ENCODE data around the gene AIDA.
A peak's percentile ranks its signal among the peaks of the same experiment; 100 is the strongest.
"Not testable (repeated sequence)": the region's sequence is repeated elsewhere in the genome, so short reads cannot be mapped to it uniquely, and the experiment has no call there.

Gene AIDA, protein sequence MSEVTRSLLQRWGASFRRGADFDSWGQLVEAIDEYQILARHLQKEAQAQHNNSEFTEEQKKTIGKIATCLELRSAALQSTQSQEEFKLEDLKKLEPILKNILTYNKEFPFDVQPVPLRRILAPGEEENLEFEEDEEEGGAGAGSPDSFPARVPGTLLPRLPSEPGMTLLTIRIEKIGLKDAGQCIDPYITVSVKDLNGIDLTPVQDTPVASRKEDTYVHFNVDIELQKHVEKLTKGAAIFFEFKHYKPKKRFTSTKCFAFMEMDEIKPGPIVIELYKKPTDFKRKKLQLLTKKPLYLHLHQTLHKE

DNA sequence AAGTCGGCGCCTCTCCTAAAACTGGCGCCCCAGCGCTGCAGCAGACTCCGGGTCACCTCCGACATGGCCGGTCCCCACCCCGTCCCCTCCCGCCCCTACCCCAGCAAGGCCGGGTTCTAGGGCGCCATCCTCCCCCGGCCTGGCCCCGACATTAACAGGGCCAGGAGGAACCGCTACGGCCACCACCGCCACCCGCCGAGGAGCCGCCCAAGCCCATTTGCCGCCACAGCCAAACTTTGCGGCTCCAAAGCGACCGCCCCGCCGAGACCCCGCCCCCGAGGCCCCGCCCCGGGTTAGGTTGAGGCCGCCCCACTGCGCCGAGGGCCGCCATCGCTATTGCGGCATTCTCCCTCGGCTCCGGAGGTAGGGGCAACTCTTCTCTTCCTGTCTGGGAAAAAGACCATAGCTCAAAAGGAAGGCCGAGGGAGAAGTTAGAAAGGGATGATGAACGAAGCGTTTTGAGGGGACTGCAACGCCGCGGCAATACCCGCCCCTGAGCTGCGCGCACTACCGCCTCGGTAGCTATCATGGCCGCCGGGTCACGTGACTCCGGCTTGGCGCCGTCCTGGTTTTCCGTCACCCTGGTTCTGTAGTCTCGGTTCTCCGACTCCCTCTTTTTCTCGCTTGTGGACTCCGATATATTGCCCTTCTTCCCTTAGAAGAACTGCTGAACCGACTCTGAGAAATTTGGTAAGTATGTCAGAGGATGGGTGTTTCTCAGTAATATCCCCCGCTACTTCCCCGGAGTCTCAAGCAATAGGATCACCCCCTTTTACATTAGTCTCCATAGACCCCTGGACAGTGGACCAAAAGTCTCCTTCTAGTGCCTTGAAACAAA, at the start of gene AIDA, which contains the start of gene BROX:
Gene AIDA, minus strand, starts transcription at position 239 of the 838 bp plus-strand sequence. Its CDS starts 174 bp downstream, at position 65.
Gene BROX, plus strand, starts transcription at position 312 of the 838 bp plus-strand sequence. CDS start 3,136 bp downstream, outside the sequence.
- peak; percentile 79 for DNase-seq (ENCODE audit: low read depth)

DNA sequence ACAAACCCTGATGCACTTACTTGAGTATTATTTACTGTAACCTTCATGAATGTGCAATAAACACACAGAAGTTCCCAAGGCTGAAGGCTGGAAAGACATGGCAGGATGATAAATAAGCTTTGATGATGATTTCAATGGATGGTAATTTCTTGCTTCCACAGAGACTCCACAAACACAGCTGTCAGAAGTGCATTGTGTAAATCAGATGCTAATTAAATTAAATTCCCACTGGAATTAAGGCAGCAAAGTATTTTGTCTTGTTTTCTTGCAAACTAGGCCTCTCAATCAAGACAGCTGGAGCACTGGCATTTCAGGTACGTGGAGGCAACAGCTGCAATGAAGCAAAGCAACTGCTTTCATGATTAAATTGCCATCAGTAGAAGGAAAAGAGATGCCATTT, 48.8 kb upstream of the AIDA start:
- DNase-seq (ENCODE audit: low read depth): no peak

DNA sequence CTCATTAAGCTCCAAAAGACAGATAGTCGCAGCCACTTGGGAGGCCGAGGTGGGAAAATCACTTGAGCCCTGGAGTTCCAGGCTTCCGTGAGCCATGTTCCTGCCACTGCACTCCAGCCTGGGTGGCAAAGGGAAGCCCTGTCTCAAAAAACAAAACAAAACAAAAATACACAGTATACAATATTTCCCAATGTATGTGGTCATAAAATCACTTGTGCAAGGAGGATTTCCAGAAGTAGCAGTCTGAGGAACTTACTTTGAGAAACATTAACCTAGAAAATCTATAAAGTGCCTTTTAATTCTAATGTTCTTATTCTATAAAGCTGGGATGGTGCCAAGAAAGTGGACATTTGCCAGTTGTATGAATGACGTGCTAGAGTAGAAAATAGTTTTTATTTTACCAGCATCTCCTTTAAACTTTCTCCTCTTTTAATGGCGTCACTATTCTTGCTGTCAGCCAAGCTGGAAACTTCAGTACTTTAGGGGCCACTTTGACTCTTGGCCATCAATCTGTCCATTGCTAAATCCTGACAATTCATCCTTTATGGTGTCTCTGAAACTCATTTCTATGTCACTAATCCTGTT, 47.3 kb upstream of the AIDA start:
- no peak for DNase-seq (ENCODE audit: low read depth)

GRCh38 chr1:222757646-222758268, 45.5 kb upstream of the AIDA start:
- DNase-seq (ENCODE audit: low read depth): no peak

DNA sequence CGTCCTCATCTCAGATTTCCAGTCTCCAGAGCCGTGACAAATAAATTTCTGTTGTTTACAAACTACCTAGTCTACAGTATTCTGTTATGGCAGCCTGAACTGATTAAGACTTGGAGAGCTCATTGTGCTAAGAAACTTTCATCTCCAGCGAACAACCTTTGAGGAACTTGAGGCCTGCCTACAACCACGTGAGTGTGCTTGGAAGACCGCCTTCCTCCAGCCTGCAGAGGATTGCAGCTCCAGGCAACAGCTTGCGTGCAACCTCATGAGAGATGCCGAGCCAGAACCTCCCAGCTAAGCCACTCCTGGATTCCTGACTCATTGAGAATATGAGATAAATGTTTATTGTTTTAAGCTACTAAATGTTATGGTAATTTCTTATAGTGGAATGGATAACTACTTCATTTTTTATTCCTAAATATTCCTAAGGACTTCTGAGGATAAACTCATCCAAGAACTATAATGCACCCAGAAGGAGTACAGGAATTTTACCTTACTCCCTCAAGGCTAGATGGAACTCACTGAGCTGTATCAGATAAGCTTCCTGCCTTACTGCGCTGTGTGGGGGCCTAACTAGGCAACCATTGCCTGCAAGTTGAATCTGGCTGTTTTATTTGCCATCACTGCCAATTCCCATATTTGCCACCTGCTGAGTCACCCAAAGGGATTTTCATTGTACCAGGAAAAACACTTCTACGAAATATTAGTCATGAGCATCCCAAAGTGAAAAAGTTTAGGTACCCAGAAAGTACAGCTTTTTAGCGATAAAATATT, 42.3 kb upstream of the AIDA start:
- DNase-seq (ENCODE audit: low read depth): peak; percentile 87

GRCh38 chr1:222751255-222751654, 39.0 kb upstream of the AIDA start:
- no peak for DNase-seq (ENCODE audit: low read depth)

DNA sequence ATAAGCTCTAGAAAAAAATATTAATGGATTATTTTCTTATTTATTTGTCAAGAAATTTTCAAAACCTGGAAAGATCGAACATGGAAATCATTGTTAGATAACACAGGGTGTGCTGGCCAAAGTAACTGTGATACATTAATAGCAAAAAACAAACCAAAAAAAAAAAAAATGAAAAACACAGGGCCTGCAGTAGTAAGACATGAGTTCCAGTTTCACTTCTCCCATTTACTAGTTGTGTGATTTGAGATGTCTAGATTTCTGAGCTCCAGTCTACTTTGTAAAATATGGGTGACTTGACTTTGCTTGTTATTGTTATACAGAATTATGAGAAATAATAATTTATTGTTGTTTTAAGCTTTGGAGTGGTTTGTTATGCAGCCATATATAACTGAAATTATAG, 38.4 kb upstream of the AIDA start:
- no peak for DNase-seq (ENCODE audit: low read depth)

GRCh38 chr1:222749927-222750326, 37.6 kb upstream of the AIDA start:
- no peak for DNase-seq (ENCODE audit: low read depth)

DNA sequence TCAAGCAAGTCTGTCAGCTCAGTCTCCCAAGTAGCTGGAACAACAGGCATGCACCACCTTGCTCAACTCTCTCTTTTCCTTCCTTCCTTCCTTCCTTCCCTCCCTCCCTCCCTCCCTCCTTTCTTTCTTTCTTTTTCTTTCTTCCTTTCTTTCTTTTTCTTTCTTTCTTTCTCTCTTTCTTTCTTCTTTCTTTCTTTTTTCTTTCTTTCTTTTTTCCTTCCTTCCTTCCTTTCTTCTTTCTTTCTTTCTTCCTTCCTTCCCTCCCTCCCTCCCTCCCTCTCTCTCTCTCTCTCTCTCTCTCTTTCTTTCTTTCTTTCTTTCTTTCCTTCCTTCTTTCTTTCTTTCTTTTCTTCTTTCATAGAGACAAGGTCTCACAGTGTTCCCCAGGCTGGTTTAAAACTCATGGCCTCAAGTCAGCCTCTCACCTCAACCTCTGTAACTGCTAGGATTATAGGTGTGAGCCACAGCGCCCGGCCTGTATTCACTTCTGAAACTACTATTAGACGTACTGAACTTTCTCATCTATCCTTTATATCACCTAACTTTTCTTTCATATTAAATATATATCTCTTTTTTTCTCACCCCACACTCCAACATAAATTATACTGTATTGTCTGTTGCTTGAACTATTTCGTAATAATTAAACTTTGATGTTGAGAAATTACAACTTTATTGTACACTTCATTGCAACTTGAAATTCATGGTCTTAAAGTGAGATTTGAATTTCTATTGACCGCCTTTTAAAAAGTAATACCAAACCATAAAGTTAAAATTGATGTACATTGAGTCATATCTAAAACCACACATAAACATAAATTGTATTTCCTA, 29.6 kb upstream of the AIDA start:
- not testable (repeated sequence) for DNase-seq (ENCODE audit: low read depth)

- DNase-seq (ENCODE audit: low read depth): no peak
Observed at GRCh38 chr1:222739929-222740328, 27.6 kb upstream of the AIDA start.

GRCh38 chr1:222739465-222739864, 27.2 kb upstream of the AIDA start:
- DNase-seq (ENCODE audit: low read depth): no peak

- no peak for DNase-seq (ENCODE audit: low read depth)
Observed at GRCh38 chr1:222736972-222737371, 24.7 kb upstream of the AIDA start, which contains the start of gene FAM177B. Gene FAM177B, plus strand, starts transcription at chr1:222737202. Its CDS starts 9,344 bp downstream, at chr1:222746546.

DNA sequence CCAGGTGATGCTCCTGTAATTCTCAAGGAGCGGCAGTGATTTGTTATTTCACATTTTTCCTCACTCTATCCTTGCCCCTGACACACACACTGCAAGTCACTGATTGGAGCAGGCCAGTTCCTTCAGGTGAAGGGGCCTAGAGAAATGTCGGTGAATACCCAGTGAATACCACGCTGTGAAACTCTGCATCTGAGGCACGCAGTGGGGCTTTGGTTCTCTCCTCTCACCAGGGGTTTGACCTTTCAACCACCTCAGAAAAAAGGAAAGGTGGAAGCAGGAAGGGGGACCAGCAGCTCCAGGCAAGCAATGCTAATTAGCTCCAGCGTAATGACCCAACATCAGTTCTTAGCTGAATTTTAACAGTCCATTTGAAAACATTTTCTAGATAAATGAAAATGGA, 24.2 kb upstream of the AIDA start:
- no peak for DNase-seq (ENCODE audit: low read depth)

- no peak for DNase-seq (ENCODE audit: low read depth)
Observed at GRCh38 chr1:222734740-222735139, 22.4 kb upstream of the AIDA start.

DNA sequence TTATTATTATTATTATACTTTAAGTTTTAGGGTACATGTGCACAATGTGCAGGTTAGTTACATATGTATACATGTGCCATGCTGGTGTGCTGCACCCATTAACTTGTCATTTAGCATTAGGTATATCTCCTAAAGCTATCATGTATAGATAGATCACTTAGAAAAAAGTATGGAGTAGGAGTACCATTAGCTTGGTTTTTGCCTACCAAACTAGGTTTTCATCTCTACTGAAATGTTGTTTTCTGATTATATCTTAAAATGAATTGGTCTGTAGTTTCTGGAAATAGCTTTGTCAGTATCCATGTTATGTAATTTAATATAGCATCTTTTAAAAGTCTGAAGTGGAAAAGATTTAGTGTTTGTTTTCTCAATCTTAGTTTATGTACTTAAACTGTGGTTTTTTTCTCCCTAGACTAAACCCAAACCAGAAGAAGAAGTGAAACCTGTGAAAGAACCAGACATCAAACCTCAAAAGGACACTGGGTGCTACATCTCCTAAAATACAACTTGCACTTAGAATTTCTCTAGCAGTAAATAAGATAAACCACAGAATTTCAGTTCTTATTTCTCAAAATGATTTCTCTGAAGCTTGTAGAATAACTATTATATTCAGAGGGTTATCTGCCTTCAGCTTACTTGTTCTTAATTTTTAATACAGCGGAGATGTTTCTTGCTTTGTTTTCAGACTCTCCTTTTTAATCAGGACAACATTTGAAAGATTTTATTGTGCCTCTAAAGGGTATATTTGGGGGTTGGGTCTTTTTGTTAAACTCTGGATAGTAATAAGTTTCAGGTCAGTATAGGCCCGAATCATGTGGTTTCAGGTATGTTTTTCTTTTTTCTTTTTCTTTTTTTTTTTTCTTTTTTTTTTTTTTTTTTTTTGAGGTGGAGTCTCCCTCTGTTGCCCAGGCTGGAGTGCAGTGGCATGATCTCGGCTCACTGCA, 20.2 kb upstream of the AIDA start:
- DNase-seq (ENCODE audit: low read depth): no peak

GRCh38 chr1:222730866-222731265, 18.6 kb upstream of the AIDA start:
- no peak for DNase-seq (ENCODE audit: low read depth)

- no peak for DNase-seq (ENCODE audit: low read depth)
Observed at GRCh38 chr1:222728746-222729145, 16.5 kb upstream of the AIDA start.

DNA sequence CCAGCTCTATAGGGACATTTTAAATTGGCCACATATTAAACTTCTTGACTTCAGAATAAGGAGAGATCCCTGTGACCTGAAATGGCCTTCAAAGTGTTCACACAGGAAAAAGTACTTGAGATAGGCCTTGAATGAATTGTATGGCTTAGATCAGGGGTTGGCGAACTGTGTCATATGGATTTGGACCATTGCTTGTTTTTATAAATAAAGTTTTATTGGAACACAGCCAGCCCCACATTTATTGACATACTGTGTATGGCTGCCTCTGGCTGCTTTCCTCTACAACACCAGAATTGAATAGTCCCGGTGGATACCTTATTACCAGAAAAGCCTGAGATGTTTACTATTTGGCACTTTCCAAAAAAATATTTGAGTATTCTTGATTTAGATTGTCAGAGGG, 4.1 kb upstream of the AIDA start:
- DNase-seq (ENCODE audit: low read depth): no peak

All from stromal cell of bone marrow (primary cell).